Transverse colon (tissue), 3 donors: ENCODE results near the gene KLF11.

Experiments used
- CTCF ChIP-seq, 5 experiments: fragments of 200-600 bp in 3 of 5; fragments of 450-650 bp in 2 of 5; sonication (generic) in 3 of 5; IDR thresholded peaks; 1 replicate in 2 of 5; 2 replicates in 3 of 5; pipeline ENCODE4 v1.5.1; 2016 to 2017; ENCODE audit warnings: antibody characterized with exemption in 5 of 5, inconsistent platforms in 3 of 5, mild to moderate bottlenecking in 2 of 5, moderate library complexity in 1 of 5
- EP300 ChIP-seq: sonication (generic); formaldehyde crosslinking; IDR thresholded peaks from one replicate; pipeline ENCODE4 v1.6.1; 2017; ENCODE audit warnings: antibody characterized with exemption, low read depth

DNA sequence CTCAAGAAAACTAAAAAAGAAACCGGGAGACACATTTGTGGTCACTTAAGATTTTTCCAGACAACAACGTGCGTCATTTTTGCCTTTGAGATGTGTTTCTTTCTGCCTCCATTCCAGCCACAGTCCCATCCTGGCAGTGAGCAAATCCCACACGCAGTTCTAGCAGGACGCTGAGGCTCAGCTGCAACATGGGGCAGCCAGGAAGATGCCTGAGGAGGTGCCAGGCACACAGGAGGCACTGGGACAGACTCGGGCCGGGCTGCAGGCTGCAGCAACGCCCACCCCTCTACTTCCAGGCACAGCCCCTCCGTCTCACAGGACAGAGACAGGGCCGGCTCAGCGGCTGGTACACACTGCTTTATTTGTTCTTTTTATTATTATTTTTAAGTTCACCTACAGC lies 13.1 kb downstream of the KLF11 start:
- TF ChIP-seq CTCF (IDR thresholded peaks at IDR 0.05), result no peak
- no peak for TF ChIP-seq EP300
